Mesothelial cell of epicardium (in vitro differentiated cells): ENCODE measurements around the gene ERBB2. TPM values are rescaled to one million over a fixed set of nuclear protein-coding genes. Genes with fewer than 3 reads are reported as not detected.

ENCODE experiments used
- DNase-seq, 2 experiments: peaks; one replicate each; pipeline ENCODE4 v3.0.0; 2021; ENCODE audit warnings: low spot score in 2 of 2; ENCODE audit not compliant: unreplicated experiment in 2 of 2
- H3K27ac Mint-ChIP-seq: 2 replicates; pipeline ENCODE4 v1.8.0; 2021; ENCODE audit warnings: mixed read lengths
- H3K27me3 Mint-ChIP-seq: 2 replicates; pipeline ENCODE4 v1.8.0; 2021; ENCODE audit warnings: low read depth, mixed read lengths
- H3K36me3 Mint-ChIP-seq: 2 replicates; pipeline ENCODE4 v1.8.0; 2021; ENCODE audit warnings: mixed read lengths
- H3K4me1 Mint-ChIP-seq: 2 replicates; pipeline ENCODE4 v1.8.0; 2021; ENCODE audit warnings: mixed read lengths
- H3K4me3 Mint-ChIP-seq: 2 replicates; pipeline ENCODE4 v1.8.0; 2021; ENCODE audit warnings: mild to moderate bottlenecking, moderate library complexity, mixed read lengths
- H3K9me3 Mint-ChIP-seq: 2 replicates; pipeline ENCODE4 v1.8.0; 2021; ENCODE audit warnings: mixed read lengths
- total RNA-seq: library from RNA; stranded (reverse); gene quantifications from 3 replicates; pipeline ENCODE4 v1.2.1, GENCODE V29; 2021
- TF ChIP-seq, protein P1 (sequence below): fragments of 200-600 bp; sonication (generic); IDR thresholded peaks from one replicate; pipeline ENCODE4 v1.5.0; 2021; ENCODE audit warnings: antibody characterized with exemption; ENCODE audit not compliant: unreplicated experiment

ERBB2 gene
- total RNA-seq, 1 donor from 2014 or later = 141 TPM

DNA sequence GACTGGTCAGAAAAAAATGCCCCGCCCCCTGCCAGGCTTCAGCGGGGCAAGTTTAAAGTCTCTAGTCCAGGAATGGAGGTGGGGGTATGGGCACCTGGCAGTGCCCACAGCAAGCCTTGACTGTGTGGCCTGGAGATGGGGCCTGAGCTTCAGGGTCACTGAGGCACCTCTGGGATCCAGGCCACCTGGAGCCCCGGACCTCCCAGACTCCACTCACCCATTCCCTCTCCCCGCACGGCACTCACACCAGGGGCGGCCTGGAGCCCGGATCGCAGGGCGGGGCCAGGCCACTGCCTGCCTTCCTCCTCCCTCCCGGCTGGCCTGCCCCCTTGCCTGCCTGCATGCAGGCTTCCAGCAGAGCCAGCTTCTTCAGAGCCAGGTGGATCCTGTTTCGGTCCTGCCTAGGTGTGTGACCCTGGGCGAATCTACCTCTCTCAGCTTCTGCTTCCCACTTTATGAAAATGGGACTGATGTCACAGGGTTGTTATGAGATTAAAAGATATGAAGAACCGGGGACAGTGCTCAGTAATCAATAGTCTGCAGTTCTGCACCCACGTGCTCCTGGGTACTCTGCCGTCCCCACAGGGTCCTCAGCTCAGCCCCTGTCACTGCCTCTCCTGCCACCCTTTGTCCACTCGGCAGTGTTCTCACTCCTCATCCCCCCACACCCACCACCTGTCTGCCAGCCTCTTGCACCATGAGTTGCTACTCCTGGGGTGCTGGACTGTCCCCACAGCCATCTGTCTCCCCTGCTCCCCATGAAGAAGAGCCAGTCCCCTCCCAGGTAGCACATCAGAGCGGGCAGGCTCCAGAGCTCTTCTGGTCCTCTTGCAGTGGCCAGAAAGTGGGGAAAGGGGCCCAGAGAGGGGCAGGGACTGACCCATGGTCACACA, 35.9 kb upstream of the ERBB2 start:
- H3K4me1 Mint-ChIP-seq = peaks cover 14% of the 10 kb centered on the region
- H3K36me3 Mint-ChIP-seq = peaks cover 6% of the 10 kb centered on the region
- H3K27ac Mint-ChIP-seq = peak overlapping the region; percentile 59
- TF ChIP-seq, protein P1, sequence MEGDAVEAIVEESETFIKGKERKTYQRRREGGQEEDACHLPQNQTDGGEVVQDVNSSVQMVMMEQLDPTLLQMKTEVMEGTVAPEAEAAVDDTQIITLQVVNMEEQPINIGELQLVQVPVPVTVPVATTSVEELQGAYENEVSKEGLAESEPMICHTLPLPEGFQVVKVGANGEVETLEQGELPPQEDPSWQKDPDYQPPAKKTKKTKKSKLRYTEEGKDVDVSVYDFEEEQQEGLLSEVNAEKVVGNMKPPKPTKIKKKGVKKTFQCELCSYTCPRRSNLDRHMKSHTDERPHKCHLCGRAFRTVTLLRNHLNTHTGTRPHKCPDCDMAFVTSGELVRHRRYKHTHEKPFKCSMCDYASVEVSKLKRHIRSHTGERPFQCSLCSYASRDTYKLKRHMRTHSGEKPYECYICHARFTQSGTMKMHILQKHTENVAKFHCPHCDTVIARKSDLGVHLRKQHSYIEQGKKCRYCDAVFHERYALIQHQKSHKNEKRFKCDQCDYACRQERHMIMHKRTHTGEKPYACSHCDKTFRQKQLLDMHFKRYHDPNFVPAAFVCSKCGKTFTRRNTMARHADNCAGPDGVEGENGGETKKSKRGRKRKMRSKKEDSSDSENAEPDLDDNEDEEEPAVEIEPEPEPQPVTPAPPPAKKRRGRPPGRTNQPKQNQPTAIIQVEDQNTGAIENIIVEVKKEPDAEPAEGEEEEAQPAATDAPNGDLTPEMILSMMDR = no peak
- H3K27me3 Mint-ChIP-seq = peaks cover 38% of the 10 kb centered on the region
- no peaks in the 10 kb centered on the region for H3K9me3 Mint-ChIP-seq
- DNase-seq = no peak
- no peak overlapping the region for H3K4me3 Mint-ChIP-seq

DNA sequence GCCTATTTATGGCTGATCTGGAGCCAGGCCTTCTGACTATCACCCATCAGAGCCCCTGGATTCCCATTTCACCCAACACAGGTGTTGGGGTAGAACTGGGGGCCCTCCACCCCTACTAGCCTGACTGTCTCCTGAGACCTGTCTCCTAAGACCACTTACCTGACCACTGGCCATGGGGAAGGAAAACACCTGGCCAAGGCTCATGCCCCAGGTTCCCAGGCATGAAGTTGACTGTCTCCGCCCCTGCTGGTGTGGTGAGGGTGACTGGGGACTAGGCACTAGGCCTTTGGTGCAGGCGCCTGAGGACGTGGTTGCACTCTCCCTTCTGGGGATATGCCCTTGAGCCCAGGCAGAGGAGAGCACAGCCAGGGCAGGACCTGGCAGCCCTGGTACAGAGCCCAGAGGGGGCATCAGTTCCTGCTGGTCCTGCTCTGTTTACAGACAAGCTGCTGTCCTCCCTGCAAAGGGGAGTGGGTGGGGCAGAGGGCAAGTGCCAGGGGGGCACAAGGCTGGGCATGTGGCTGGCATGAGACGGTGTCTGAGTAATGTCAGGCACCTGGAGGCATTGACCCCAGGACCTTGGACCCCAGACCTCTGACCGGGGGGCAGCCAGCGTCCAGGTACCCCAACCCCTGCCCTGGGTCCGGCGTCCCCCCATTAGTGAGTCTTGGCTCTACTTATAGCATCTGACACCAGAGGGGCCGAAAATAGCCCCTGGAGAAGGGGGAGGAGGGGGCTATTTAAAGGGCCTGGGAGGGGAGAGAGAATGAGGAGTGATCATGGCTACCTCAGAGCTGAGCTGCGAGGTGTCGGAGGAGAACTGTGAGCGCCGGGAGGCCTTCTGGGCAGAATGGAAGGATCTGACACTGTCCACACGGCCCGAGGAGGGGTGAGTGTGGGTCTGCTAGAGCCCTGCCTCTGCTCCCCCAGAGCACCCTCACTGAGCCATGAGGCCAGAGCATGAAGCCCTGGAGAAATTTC, 35.0 kb upstream of the ERBB2 start, which contains the start of gene TCAP:
TSS of gene TCAP (plus strand) at position 769 of the 981 bp plus-strand sequence. CDS start at position 780, 11 bp downstream.
- Mint-ChIP-seq H3K4me3 (peak within 1 kb of the TSS; percentile 31), H3K36me3 (peaks cover 6% of the 10 kb centered on the region), H3K27me3 (peaks cover 46% of the 10 kb centered on the region), H3K9me3 (no peaks in the 10 kb centered on the region), H3K4me1 (peaks cover 14% of the 10 kb centered on the region), H3K27ac (no peak within 1 kb of the TSS)
- no peak for DNase-seq
- TF ChIP-seq, protein P1 = no peak

DNA sequence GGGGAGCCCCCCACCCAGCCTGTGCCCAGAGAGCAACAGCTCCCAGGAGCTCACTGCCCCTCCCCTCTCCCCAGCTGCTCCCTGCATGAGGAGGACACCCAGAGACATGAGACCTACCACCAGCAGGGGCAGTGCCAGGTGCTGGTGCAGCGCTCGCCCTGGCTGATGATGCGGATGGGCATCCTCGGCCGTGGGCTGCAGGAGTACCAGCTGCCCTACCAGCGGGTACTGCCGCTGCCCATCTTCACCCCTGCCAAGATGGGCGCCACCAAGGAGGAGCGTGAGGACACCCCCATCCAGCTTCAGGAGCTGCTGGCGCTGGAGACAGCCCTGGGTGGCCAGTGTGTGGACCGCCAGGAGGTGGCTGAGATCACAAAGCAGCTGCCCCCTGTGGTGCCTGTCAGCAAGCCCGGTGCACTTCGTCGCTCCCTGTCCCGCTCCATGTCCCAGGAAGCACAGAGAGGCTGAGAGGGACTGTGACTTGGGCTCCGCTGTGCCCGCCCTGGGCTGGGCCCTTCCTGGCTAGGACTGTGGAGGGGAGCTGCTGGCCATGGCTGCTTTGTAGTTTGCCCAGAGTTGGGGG, 34.1 kb upstream of the ERBB2 start:
- TF ChIP-seq, protein P1 = no peak
- Mint-ChIP-seq H3K36me3 (peaks cover 6% of the 10 kb centered on the region), H3K9me3 (no peaks in the 10 kb centered on the region), H3K27ac (no peak overlapping the region), H3K27me3 (peaks cover 54% of the 10 kb centered on the region), H3K4me1 (peaks cover 14% of the 10 kb centered on the region), H3K4me3 (peak overlapping the region; percentile 31)
- no peak for DNase-seq

DNA sequence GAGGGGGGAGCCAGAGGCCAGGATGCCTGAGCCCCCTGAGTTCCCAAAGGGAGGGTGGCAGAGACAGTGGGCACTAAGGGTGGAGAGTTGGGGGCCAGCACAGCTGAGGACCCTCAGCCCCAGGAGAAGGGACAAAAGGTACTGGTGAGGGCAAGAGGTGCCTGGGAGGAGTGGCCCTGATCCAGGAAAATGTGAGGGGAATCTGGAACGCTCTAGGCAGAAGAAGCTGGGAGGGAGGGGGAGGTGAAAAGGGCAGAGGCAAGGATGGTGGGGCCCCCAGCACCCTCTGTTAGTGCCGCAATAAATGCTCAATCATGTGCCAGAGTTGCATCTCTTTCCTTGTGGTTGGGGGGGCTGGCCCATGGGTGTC, 33.6 kb upstream of the ERBB2 start:
- Mint-ChIP-seq H3K4me3 (peak overlapping the region; percentile 31), H3K4me1 (peaks cover 10% of the 10 kb centered on the region), H3K36me3 (peaks cover 4% of the 10 kb centered on the region), H3K27ac (no peak overlapping the region), H3K9me3 (no peaks in the 10 kb centered on the region), H3K27me3 (peaks cover 59% of the 10 kb centered on the region)
- no peak for DNase-seq
- TF ChIP-seq, protein P1 = no peak

DNA sequence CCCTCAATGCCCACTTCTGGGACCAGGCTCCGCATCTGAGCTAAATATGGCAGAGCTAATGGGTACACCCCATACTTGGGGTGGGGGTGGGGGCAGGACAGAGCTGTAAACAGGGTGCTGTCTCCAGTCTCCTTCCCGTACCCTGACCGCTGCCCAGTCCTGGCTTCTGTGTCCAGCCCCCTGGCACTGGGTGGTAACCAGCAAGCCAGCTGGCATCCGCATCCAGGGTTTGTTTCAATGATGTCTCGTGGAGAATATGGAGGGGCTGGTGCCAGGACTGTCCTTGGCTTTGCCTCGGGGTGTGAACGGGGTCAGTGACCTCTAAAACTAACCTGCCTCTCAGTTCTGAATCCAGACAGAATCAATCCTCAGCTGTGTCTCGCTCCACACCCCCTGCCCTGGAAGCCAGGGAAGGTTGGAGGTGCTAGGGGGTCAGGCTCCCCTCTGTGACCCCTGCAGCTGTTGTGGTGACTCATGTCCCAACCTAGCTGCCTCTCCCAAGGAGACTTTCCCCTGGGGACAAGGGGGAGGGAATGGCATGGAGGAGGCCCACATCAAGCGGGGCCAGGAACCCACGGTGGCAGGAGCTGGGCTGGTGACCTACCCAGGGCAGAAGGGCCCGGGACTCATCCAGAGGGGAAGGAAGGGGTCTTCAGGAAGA, 33.1 kb upstream of the ERBB2 start:
- Mint-ChIP-seq H3K9me3 (no peaks in the 10 kb centered on the region), H3K27ac (no peak overlapping the region), H3K4me3 (no peak overlapping the region), H3K36me3 (no peaks in the 10 kb centered on the region), H3K4me1 (peaks cover 8% of the 10 kb centered on the region), H3K27me3 (peaks cover 59% of the 10 kb centered on the region)
- no peak for DNase-seq
- TF ChIP-seq, protein P1 = no peak
